PC-9 (cell line): Measurements from ENCODE around the gene ZP1.

Experiments
- CTCF ChIP-seq: fragments of 200-600 bp; sonication (generic); conservative IDR thresholded peaks from 2 replicates; pipeline ENCODE4 v1.6.1; 2017; ENCODE audit warnings: mixed run types, antibody characterized with exemption, mild to moderate bottlenecking, moderate library complexity
- EZH2 ChIP-seq: fragments of 200-600 bp; sonication (generic); IDR thresholded peaks from 2 replicates; pipeline ENCODE4 v1.8.0; 2017; ENCODE audit warnings: antibody characterized with exemption, low read depth

- no peak for TF ChIP-seq CTCF
- TF ChIP-seq EZH2 = no peak
These were observed 46.7 kb downstream of the ZP1 start, which contains the start of gene TMEM109 for GRCh38 chr11:60913793-60914632.
